HG02938 (cell line): ENCODE measurements around the gene L3MBTL2.
"Not testable (repeated sequence)": the region's sequence is repeated elsewhere in the genome, so short reads cannot be mapped to it uniquely, and the experiment has no call there.

ENCODE experiments used
- ATAC-seq: cut with Tn5 transposase; IDR thresholded peaks from one replicate; pipeline ENCODE4 v1.9.1; 2021; ENCODE audit warnings: mild to moderate bottlenecking, moderate library complexity; ENCODE audit not compliant: unreplicated experiment

Gene L3MBTL2

GRCh38 chr22:41240377-41241132 is 35.4 kb downstream of the L3MBTL2 start, which contains the start of gene CHADL:
CHADL (minus strand) TSS chr22:41240931; CDS start chr22:41240881, 50 bp downstream.
- ATAC-seq: no peak

DNA sequence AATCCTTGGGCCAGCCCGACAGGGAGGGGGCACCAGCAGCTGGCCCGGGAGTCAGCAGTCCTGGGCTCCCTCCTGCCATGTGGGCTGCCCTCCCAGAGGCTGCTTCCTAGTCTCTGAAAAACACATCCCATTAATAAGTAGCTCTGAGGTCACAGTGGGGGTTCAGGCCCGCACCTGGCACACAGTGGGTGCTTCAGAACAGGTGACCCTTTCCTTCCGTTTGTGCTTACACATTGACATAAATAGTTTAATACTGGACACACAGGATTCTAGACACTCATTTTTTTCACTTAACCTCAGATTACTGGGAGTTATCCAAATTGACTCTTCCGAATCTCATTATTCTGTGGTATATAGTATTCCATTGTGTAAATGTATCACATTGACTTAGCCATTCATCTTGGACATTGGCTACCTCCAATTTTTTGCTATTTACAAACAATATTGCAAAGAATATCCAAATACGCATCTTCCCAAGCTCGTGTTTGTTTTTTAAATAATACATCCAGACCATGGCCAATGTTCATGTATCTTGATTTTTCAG is 36.1 kb downstream of the L3MBTL2 start:
- no peak for ATAC-seq

DNA sequence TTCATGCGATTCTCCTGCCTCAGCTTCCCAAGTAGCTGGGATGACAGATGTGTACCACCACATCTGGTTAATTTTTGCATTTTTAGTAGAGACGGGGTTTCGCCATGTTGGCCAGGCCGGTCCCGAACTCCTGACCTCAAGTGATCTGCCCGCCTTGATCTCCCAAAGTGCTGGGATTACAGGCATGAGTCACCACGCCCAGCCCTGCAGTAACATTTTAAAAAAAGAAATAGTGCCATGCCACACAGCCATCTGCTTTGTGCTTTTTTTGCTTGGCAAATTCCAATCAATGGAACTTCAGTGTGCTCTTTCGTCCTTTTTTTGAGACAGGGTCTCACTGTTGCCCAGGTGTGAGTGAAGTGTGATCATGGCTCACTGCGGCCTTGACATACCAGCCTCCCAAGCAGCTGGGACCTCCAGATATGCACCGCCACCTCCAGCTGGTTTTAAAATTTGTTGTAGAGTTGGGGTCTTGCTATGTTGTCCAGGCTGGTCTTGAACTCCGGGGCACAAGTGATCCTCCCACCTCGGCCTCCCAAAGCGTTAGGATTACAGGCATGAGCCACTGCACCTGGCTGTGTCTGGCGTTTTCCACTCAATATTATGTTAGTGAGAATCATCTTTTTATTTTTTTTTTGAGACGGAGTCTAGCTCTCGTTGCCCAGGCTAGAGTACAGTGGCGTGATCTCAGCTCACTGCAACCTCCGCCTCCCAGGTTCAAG is 37.4 kb downstream of the L3MBTL2 start:
- ATAC-seq: no peak

- ATAC-seq: no peak
These were observed 38.2 kb downstream of the L3MBTL2 start for GRCh38 chr22:41243361-41243760.

DNA sequence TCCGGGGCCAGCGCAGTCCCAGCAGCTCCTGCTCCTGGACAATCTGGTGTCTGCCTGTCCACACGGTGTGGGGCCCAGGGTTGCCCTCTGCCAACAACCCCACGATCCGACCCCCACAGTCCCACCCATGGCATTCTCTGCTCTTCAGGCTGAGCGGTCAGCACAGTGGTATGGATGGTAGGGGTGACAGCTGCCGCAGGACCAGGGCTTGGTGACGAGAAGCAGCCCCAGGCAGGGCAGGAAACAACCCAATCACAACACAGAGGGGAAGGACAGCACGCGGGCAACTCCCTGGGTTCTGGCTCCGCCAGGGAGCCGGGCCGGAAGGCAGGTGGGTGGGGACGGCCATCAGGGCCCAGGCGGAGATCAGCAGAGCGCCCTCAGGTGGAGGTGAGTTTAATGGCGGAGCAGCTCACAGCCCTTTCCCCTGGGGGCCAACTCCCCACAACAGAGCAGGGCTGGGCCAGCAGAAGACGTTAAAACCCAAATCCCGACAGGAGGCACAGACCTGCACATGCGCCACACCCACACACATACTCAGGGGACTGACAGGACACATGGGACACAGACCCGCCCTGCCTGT is 40.9 kb downstream of the L3MBTL2 start:
- ATAC-seq: no peak

- ATAC-seq: no peak
These were observed 42.6 kb downstream of the L3MBTL2 start for GRCh38 chr22:41247703-41248102.

GRCh38 chr22:41248314-41248713 is 43.2 kb downstream of the L3MBTL2 start:
- no peak for ATAC-seq

- ATAC-seq: no peak
These were observed 43.6 kb downstream of the L3MBTL2 start for GRCh38 chr22:41248758-41249157.

- ATAC-seq: no peak
These were observed 44.3 kb downstream of the L3MBTL2 start for GRCh38 chr22:41249442-41249841.

DNA sequence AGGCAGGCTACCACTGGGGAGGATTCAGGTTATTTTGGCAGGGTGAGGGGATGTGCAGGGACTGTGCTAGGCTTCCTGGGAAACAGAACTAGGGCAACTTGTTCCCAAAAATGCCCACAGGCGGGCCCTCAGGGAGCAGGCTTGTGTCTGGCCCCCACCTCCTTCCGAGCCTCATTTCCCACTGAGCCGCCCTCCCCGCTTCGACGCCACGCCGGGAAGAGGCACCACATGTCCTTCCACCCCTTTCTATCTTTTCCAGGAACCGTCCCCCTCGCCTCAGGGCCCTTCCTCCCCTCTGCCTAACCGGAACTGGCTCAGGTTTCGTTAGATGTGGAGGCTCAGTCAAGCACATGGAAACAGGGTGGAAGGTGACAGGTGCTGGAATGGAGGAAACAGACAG is 45.0 kb downstream of the L3MBTL2 start:
- no peak for ATAC-seq

- ATAC-seq: no peak
These were observed 47.3 kb downstream of the L3MBTL2 start for GRCh38 chr22:41252365-41252764.

GRCh38 chr22:41254230-41254629 is 49.1 kb downstream of the L3MBTL2 start:
- no peak for ATAC-seq

DNA sequence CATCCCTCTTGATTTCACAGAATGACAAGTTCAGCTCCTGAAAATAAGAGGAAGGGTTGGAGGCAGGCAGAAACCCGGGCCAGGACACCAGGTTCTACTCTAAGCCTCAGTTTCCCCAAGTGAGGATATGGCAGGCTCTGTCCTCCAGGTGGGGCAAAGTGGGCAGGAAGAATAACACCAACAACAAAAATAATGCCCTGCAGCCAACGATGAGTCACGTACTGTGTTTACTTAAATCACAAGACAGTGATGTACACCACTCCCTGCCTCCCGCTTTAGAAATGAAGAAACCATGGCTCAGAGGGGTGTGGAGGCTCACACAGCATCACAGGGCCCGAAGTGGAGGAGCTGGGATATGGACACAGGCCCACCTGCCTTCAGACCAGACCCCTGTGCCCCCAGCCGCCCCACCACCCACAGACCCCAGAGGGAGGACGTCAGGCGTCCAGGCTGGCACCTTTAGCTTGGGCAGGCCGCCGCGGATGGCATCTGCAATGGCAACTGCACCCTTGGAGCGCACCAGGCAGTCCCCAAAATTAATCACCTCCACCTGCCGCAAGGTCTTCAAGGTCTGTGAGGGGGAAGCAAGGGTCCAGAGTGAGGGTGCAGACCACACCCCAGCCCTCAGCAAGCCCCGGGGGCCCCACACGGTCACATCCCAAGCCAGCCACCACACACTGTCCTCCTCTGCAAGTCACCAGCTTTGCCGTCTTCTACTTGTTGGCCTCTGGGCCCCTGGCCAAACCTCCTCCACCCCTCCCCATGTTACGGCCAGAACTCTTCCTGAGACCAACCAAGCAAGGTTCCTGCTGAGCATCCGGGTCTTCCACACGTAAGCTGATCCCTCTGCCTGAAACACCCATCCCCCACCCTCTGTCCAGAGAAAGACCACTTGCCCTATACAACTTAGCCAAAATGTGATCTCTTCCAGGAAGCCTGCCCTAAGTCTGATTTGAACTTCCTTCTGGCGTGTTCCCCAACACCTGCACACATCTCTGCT is 51.4 kb downstream of the L3MBTL2 start:
- no peak for ATAC-seq

GRCh38 chr22:41257696-41258095 is 52.6 kb downstream of the L3MBTL2 start:
- no peak for ATAC-seq

- not testable (repeated sequence) for ATAC-seq
These were observed 54.6 kb downstream of the L3MBTL2 start for GRCh38 chr22:41259756-41260155.

GRCh38 chr22:41260871-41261270 is 55.8 kb downstream of the L3MBTL2 start:
- ATAC-seq: no peak

- no peak for ATAC-seq
These were observed 56.6 kb downstream of the L3MBTL2 start for GRCh38 chr22:41261541-41262249.

- no peak for ATAC-seq
These were observed 57.2 kb downstream of the L3MBTL2 start for GRCh38 chr22:41262250-41262765.

DNA sequence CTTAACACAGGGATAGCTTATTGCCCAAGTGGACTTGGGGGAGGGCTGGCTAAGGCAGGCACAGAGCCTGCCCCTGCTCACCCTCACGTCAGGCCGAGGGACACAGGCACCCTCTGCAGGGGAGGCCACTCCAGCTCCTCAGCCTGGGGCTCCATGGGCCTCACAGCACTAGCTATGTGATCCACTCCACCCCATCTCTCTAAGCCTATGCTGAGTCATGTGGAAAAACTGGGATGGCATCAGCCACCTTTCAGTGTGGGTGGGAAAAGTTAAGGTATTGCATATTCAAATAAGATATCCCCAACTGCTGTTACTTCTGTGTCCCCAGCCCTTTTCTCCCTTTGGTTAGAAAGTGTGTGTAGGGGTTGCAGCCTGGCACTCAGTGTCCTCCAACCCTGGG is 58.6 kb downstream of the L3MBTL2 start:
- no peak for ATAC-seq
